ENCODE results near the gene KCNK5.

Gene KCNK5

DNA sequence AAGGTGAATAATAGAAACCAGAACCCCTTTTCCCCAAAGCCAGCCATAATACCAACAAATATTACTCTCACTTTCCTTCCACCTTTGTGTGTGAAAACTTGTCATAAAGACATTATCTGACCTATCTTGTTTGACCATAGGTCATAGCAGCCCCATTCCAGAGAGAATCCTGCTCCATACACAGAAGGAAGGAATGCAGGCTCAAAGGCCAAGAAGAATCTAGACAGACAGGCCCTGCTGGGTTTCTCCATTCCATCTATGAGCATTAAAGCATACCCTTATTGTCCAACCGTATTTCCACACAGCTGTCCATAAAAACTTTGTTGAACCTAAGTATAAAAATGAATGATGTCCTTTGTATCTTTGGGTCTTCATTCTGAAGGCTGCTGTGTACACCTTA lies 40.7 kb upstream of the KCNK5 start:
- TF ChIP-seq POLR2AphosphoS5 (IDR thresholded peaks at IDR 0.05; ENCODE audit: low read depth, low read length) (no peak), TAF1 (IDR thresholded peaks at IDR 0.05; ENCODE audit: borderline replicate concordance, insufficient read depth, low read length) (no peak), SIN3A (IDR thresholded peaks at IDR 0.05; ENCODE audit: borderline replicate concordance, insufficient read depth, low read length) (no peak), FOXP2 (optimal IDR thresholded peaks at IDR 0.05; ENCODE audit: borderline replicate concordance, extremely low read depth, extremely low read length, insufficient read depth) (no peak)
- TF ChIP-seq, protein P1, sequence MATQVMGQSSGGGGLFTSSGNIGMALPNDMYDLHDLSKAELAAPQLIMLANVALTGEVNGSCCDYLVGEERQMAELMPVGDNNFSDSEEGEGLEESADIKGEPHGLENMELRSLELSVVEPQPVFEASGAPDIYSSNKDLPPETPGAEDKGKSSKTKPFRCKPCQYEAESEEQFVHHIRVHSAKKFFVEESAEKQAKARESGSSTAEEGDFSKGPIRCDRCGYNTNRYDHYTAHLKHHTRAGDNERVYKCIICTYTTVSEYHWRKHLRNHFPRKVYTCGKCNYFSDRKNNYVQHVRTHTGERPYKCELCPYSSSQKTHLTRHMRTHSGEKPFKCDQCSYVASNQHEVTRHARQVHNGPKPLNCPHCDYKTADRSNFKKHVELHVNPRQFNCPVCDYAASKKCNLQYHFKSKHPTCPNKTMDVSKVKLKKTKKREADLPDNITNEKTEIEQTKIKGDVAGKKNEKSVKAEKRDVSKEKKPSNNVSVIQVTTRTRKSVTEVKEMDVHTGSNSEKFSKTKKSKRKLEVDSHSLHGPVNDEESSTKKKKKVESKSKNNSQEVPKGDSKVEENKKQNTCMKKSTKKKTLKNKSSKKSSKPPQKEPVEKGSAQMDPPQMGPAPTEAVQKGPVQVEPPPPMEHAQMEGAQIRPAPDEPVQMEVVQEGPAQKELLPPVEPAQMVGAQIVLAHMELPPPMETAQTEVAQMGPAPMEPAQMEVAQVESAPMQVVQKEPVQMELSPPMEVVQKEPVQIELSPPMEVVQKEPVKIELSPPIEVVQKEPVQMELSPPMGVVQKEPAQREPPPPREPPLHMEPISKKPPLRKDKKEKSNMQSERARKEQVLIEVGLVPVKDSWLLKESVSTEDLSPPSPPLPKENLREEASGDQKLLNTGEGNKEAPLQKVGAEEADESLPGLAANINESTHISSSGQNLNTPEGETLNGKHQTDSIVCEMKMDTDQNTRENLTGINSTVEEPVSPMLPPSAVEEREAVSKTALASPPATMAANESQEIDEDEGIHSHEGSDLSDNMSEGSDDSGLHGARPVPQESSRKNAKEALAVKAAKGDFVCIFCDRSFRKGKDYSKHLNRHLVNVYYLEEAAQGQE (IDR thresholded peaks at IDR 0.05; ENCODE audit: insufficient read depth in 1 of 2, low read depth in 2 of 2, low read length in 2 of 2), result no peak

DNA sequence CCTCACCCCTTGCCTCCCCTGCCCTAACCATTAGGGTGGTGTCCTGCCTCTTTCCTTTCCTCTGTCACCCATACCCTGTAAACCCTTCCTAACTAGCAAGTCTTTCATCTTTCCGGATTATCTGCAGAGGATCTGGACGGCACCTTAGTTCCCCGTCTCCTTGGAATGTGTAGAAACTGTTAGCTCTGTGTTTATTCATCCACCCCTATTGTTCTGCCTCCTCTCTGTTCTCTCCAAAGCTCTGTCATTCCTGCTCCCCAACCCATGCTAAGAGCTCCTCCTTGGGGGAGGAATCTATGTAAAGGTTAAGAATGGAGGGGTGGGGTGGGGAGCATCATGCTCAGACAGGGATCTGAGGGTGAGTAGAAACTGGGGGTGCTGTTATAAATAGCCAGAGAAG lies 39.4 kb upstream of the KCNK5 start:
- TF ChIP-seq POLR2AphosphoS5 (IDR thresholded peaks at IDR 0.05; ENCODE audit: low read depth, low read length) (no peak), SIN3A (IDR thresholded peaks at IDR 0.05; ENCODE audit: borderline replicate concordance, insufficient read depth, low read length) (no peak), FOXP2 (optimal IDR thresholded peaks at IDR 0.05; ENCODE audit: borderline replicate concordance, extremely low read depth, extremely low read length, insufficient read depth) (no peak), TAF1 (IDR thresholded peaks at IDR 0.05; ENCODE audit: borderline replicate concordance, insufficient read depth, low read length) (no peak)
- TF ChIP-seq, protein P1 (IDR thresholded peaks at IDR 0.05; ENCODE audit: insufficient read depth in 1 of 2, low read depth in 2 of 2, low read length in 2 of 2), result no peak

DNA sequence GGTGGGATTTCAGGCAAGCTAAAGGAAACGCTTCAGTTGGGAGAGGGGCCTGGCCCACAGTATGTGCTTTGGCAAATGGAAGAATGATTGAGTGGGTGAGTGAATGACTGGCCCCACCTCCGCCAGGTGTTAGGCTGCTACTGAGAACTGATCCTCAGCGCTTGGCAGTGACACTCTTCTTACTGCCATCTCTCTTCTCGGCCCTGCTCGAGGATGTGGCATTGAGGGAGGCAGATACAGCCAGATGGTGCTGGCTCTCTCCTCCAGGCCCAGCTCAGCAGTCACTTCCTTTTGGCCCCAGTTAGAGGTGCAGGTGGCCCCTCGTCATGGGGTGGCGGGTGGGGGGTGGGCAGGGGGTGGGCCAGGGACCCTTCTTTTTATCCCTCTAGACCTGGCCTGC lies 38.9 kb upstream of the KCNK5 start:
- no peak for TF ChIP-seq POLR2AphosphoS5 (IDR thresholded peaks at IDR 0.05; ENCODE audit: low read depth, low read length)
- TF ChIP-seq, protein P1 (IDR thresholded peaks at IDR 0.05; ENCODE audit: insufficient read depth in 1 of 2, low read depth in 2 of 2, low read length in 2 of 2), result no peak

DNA sequence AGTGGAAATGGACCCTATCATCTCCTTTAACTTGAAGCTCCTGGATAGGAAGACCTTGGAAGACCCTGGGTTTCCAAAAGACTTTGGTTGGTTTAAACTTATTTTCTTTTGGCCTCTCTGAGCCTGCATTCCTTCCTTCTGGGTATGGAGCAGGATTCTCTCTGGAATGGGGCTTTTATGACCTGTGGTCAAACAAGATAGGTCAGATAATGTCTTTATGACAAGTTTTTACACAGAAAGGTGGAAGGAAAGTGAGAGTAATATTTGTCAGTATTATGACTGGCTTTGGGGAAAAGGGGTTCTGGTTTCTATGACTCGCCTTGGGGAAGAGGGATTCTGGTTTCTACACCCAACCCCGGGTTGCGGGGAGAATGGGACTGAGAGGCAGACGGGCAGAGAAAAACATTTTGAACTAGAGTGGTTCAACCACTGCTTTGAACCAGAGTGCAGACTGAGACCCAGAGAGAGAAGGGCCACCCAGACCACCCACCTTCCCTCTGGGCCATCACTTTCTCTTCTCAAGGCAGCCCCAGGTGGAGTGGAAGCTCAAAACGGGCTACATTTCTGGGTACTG lies 37.6 kb upstream of the KCNK5 start:
- no peak for TF ChIP-seq TAF1 (IDR thresholded peaks at IDR 0.05; ENCODE audit: borderline replicate concordance, insufficient read depth, low read length)
- TF ChIP-seq SIN3A (IDR thresholded peaks at IDR 0.05; ENCODE audit: borderline replicate concordance, insufficient read depth, low read length), result no peak

DNA sequence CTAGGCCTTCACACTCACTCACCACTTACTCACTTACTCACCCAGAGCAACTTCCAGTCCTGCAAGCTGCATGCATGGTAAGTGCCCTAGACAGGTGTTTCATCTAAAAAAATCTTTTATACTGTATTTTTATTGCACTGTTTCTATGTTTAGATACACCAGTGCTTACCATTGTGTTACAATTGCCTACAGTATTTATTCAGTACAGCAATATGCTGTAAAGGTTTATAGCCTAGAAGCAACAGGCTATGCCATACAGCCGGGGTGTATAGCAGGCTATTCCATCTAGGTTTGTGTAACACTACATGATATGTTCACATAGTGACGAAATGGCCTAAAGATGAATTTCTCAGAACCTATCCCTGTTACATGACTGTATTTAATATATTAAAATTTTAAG lies 37.1 kb upstream of the KCNK5 start:
- TF ChIP-seq POLR2AphosphoS5 (IDR thresholded peaks at IDR 0.05; ENCODE audit: low read depth, low read length) (no peak), SIN3A (IDR thresholded peaks at IDR 0.05; ENCODE audit: borderline replicate concordance, insufficient read depth, low read length) (no peak), TAF1 (IDR thresholded peaks at IDR 0.05; ENCODE audit: borderline replicate concordance, insufficient read depth, low read length) (no peak), FOXP2 (optimal IDR thresholded peaks at IDR 0.05; ENCODE audit: borderline replicate concordance, extremely low read depth, extremely low read length, insufficient read depth) (no peak)
- TF ChIP-seq, protein P1 (IDR thresholded peaks at IDR 0.05; ENCODE audit: insufficient read depth in 1 of 2, low read depth in 2 of 2, low read length in 2 of 2), result no peak

All from PFSK-1 (cell line).